ENCODE measurements around the gene GPRC5A.

Gene GPRC5A

DNA sequence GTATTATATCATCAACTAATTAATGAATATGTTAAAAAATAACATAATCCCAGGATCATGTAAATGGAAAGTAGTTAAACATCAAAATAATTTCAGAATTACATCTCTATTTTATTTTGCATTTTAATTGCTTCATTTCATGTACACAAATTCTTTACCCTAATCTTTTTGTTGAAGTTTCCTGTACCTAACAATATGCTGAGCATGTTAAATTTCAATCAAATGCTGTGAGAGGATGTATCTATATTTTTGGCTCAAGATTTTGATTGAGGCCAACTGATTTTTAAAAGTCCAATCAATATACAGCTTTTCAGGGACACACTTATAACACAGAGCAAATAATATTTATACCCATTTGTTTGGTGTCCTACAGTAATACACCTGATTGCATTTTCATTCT, 54.2 kb downstream of the GPRC5A start:
- DNase-seq: no peak

DNA sequence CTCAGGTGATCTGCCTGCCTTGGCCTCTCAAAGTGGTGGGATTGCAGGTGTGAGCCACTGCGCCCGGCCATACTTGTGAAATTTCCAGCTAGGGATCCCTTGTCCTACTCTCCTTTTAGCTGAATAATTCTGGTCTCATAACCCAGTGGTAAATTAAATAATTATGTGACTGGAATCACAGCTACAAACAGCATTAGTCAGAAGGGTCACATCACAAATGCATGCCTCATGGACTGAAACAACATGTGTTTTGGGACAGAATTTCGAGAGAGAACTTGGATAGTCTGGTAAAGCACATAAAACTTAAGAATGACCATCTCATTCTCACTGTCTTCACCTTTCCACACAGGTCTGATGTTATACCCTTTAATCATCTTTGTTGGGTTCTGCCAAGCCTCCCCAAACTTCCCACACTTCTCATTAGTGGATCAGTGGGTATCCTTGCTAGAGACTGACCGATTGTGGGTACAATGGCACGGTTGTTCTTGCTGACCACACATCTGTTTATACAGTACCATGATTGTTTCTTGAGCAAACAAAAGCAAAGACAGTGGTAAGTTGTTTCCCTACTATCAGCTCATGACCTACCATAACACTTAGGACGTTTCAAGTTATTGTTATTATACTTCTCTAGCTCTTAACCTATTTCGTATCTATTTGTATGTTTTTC, 55.5 kb downstream of the GPRC5A start:
- no peak for DNase-seq

DNA sequence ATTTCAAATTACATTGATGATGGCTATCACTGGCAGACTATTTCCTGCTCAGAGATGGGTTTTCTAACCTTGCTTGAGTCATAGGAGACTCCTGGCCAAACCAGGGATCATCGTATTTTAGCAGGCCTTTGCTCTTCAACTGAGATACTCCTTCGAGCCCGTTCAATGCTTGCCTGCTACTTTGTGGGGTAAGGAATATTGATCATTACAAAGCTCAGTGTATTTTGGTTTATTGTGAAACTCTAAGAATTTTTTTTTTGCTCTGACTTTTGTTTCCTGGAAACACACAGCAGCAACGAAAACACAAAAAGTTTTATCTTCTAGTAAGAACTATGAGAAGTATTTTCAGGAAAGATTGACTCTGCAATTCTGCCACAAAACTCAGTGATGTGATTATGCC, 56.5 kb downstream of the GPRC5A start:
- DNase-seq: no peak

DNA sequence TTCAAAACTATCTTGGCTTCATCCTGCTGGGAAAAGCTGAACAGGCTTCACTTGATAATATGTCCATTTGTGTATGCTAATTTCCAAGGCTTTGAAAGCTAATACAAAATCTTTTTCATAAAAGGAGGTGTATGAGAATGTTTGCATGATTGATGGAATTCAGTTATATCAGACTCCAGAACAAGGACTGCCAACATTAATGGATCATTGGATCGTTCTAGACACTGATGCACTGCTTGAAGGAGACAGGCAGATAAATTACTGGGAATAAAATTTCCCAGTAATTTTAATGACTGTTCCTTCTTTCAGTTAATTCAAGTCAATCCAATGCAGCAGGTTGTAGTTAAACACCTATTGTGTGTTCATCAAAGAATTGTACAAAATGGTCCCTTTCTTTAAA, 60.1 kb downstream of the GPRC5A start:
- DNase-seq: no peak

DNA sequence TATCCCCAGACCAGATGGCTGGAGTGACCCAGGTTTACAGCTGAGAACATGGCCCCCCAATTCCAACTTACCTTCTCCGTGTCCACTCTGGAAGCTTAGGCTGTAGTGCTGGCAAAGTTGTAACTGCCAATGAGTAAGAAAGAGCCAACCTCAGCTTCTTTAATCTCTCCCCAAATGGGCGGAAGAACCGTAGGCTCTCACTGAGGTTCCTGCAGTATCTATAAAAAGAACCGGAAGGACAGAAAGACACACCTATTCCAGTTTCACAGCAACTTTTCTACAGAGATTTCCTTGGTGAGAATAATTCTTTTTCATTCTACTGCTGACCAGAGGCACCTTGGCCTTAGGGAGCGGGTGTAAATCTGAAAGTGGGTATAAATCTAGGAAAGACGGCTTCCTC, 60.7 kb downstream of the GPRC5A start, which contains the start of gene GPRC5D:
GPRC5D (minus strand) TSS at position 135 of the 400 bp plus-strand sequence. CDS start 1,786 bp downstream, outside the sequence.
- no peak for DNase-seq

DNA sequence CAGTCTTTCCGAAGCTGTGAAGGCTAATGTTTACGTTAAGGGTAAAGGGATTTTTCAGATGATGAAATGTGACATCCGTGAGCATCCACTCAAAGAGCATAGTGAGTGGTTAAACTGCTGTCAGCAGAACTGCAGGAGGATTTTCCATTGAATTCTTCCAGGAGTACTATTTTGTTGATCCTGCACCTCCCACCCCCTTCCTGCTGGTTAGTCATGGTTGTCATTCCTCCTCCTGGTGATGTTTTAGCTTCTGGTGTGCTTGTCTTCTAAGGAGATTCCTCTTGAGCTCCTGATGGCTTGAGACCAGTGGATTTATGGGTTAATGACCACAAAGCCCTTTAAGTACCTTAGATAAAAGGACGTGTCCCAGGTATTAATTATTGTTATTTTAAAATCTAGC, 63.0 kb downstream of the GPRC5A start:
- DNase-seq: no peak

DNA sequence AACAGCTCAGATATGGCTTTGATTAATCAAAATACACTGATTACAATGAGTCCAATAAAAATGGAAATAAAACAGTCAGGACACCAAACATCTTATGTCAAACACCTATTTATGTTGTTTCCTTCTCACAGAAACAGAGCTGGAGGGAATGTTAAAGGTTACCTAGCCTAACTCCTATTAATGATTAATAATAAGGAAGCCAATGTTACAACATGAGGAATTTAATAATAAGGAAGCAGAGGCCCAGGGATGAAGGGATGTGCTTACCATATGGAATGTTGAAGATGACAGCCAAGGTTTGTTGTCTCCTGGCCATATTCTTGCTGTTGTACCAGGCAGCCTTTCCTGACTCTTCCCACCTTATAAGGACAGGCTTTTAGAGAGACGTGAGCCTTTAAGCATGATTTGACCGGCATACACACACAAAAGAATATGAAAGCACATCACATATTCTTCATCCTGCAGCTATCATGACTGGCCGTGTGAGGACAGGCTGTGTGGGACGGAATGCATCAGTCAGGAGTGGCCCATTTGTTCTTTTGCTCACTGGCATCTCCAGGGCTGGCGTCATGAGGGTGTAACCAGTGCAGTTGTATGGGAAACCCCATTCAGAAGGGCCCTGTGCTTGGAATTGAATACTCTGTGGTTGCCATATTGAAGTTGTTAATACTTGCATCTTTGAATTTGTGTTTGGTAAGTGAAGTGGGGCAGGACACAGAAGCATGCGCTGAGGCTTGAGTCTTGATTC, 63.7 kb downstream of the GPRC5A start:
- DNase-seq: no peak

DNA sequence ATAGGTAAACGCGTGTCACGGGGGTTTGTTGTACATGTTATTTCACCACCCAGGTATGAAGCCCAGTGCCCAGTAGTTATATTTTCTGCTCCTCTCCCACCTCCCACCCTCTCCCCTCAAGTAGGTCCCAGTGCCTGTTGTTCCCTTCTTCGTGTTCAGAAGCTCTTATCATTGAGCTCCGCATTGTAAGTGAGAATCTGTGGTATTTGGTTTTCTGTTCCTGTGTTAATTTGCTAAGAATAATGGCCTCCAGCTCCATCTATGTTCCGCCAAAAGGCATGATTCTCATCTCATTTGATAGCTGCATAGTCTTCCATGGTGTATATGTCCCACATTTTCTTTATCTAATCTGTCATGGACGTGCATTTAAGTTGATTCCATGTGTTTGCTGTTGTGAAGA, 67.5 kb downstream of the GPRC5A start:
- no peak for DNase-seq

DNA sequence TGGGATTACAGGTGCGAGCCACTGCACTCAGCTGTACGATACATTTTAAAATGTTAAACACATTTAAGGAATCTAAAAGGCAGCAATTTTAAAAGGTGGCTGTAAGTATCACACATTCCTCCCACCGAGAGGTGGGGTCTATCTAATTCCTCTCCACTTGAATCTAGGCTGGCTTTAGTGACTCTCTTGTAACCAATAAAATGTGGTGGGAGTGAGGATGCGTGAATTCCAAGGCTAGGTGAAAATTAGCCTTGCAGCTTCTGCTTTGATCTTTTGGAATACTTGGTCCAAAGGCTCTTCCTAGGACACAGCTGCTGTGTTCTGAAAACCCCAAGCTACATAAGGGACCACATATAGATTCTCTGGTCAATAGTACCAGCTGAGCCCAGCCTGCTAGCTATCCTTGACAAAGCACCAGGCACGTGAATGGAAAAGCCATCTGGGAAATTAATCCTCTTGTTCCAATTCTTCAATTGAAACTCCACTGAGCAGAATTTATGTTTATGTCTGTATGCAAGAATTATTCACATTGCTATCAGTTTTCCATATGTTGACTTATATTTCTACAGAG, 69.4 kb downstream of the GPRC5A start:
- no peak for DNase-seq

DNA sequence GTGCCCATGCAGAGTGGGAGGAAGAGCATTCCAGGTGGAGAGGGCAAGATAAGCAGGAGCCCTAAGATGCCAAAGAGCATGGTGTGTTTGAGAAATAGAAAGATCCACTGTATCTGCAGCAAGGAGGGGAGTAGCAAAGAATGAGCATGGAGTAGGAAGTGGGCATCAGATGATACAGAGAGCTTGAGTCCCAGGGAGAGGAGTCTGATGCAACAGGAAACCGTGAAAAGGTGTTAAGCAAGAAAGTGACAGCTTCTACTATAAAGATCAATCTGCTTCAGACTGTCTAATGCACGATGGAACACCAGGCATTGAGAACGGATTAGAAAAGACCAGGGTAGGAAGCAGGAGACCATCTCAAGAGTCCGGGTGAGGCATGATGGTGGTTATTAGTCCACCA, 72.9 kb downstream of the GPRC5A start:
- peak; percentile 78 for DNase-seq

DNA sequence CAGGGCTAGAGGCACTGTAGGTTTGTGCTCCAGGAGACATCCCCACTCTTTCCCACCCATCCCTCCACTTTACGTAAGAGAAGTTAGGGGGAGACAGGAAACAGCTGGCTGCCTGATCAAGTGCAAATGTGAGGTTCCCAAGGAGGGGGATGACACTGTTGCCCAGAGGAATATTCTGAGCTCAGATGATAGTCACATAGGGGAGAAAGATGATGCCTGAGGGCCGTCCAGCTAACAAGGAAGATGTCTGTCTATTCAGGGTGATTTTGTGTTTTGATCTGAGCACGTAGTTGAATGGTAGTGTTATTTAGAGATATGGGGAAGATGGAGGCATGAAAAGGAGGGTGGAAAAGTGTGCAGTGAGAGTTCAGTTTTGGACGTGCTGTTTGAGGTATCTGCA, 74.5 kb downstream of the GPRC5A start:
- DNase-seq: no peak
